HG02763 (cell line): ENCODE data around the gene ST6GALNAC2.
"Not testable (repeated sequence)": the region's sequence is repeated elsewhere in the genome, so short reads cannot be mapped to it uniquely, and the experiment has no call there.

Experiments
- ATAC-seq: cut with Tn5 transposase; IDR thresholded peaks from one replicate; pipeline ENCODE4 v1.9.1; 2021; ENCODE audit warnings: mild to moderate bottlenecking, moderate library complexity; ENCODE audit not compliant: unreplicated experiment

ST6GALNAC2 gene

GRCh38 chr17:76530095-76530723 lies 55.5 kb downstream of the ST6GALNAC2 start:
- ATAC-seq: no peak

GRCh38 chr17:76529224-76530094 lies 56.2 kb downstream of the ST6GALNAC2 start:
- no peak for ATAC-seq

GRCh38 chr17:76528528-76529223 lies 57.0 kb downstream of the ST6GALNAC2 start:
- no peak for ATAC-seq

- ATAC-seq: peak; percentile 35
These were observed 57.5 kb downstream of the ST6GALNAC2 start for GRCh38 chr17:76528156-76528527.

GRCh38 chr17:76527430-76528111 lies 58.1 kb downstream of the ST6GALNAC2 start:
- peak; percentile 50 for ATAC-seq

GRCh38 chr17:76527016-76527415 lies 58.6 kb downstream of the ST6GALNAC2 start:
- ATAC-seq: not testable (repeated sequence)

GRCh38 chr17:76525513-76525833 lies 60.2 kb downstream of the ST6GALNAC2 start:
- ATAC-seq: not testable (repeated sequence)

- no peak for ATAC-seq
These were observed 60.8 kb downstream of the ST6GALNAC2 start for GRCh38 chr17:76524598-76525512.

- no peak for ATAC-seq
These were observed 62.3 kb downstream of the ST6GALNAC2 start for GRCh38 chr17:76523084-76524037.

GRCh38 chr17:76521683-76522082 lies 64.0 kb downstream of the ST6GALNAC2 start:
- ATAC-seq: not testable (repeated sequence)

- no peak for ATAC-seq
These were observed 64.4 kb downstream of the ST6GALNAC2 start for GRCh38 chr17:76521262-76521661.

GRCh38 chr17:76519048-76519966 lies 66.4 kb downstream of the ST6GALNAC2 start:
- ATAC-seq: no peak

GRCh38 chr17:76517638-76518038 lies 68.0 kb downstream of the ST6GALNAC2 start:
- no peak for ATAC-seq
